Muscle layer of colon (tissue), 2 donors: ENCODE data around the gene PTPN4.

Experiments
- H3K27ac ChIP-seq: one replicate; pipeline ENCODE4 v1.7.0; 2013; ENCODE audit warnings: low read depth, mild to moderate bottlenecking, low read length, moderate library complexity
- H3K27me3 ChIP-seq, 2 donors: one replicate each; pipeline ENCODE4 v1.7.0; 2013; ENCODE audit warnings: low read length in 2 of 2, mild to moderate bottlenecking in 2 of 2; ENCODE audit not compliant: insufficient read depth in 2 of 2, control insufficient read depth in 1 of 2
- H3K36me3 ChIP-seq: one replicate; pipeline ENCODE4 v1.7.0; 2013; ENCODE audit warnings: mild to moderate bottlenecking, low read length; ENCODE audit not compliant: insufficient read depth
- H3K4me1 ChIP-seq: one replicate; pipeline ENCODE4 v1.7.0; 2013; ENCODE audit warnings: mild to moderate bottlenecking, low read length; ENCODE audit not compliant: insufficient read depth
- H3K4me3 ChIP-seq, 2 donors: one replicate each; pipeline ENCODE4 v1.7.0; 2013; ENCODE audit warnings: low read length in 2 of 2, low read depth in 1 of 2, mild to moderate bottlenecking in 1 of 2, moderate library complexity in 1 of 2
- H3K9ac ChIP-seq: one replicate; pipeline ENCODE4 v1.7.0; 2013; ENCODE audit warnings: low read length
- H3K9me3 ChIP-seq: one replicate; pipeline ENCODE4 v1.7.0; 2013; ENCODE audit warnings: mild to moderate bottlenecking, low read length
- donor health status: abdominal sarcoma.
- donor health status: Adenocarcinoma of cecum.

Gene PTPN4

GRCh38 chr2:119753041-119753929 is 6.4 kb upstream of the PTPN4 start:
- Histone ChIP-seq H3K9ac (no peak overlapping the region), H3K36me3 (no peaks in the 10 kb centered on the region), H3K4me1 (no peaks in the 10 kb centered on the region), H3K27me3 (no peaks in the 10 kb centered on the region), H3K9me3 (no peaks in the 10 kb centered on the region), H3K4me3 (no peak overlapping the region), H3K27ac (no peak overlapping the region)

DNA sequence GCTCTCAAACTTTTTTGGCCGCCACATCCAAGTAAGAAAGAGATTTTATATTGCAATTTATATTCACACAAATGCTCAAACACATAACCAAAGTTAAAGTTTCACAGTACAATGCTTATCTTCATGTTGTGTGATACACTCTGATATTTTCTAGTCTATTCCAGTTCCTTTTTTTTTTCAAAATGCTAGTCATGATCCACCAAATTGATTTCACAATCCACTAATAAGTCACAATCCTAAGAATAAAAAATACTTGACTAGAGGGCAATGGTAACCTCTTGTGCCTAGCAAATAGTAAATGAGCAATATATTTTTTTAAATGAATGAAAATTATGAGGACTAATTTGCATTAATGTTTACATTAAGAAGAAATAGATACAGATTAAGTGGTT is 5.8 kb upstream of the PTPN4 start:
- H3K9me3 ChIP-seq: no peaks in the 10 kb centered on the region
- no peaks in the 10 kb centered on the region for H3K27me3 ChIP-seq
- H3K9ac ChIP-seq: no peak overlapping the region
- no peaks in the 10 kb centered on the region for H3K4me1 ChIP-seq
- no peaks in the 10 kb centered on the region for H3K36me3 ChIP-seq
- H3K4me3 ChIP-seq: no peak overlapping the region
- H3K27ac ChIP-seq: no peak overlapping the region

- Histone ChIP-seq H3K27ac (no peak overlapping the region), H3K27me3 (no peaks in the 10 kb centered on the region), H3K4me1 (peaks cover 5% of the 10 kb centered on the region), H3K4me3 (no peak overlapping the region), H3K36me3 (no peaks in the 10 kb centered on the region), H3K9me3 (no peaks in the 10 kb centered on the region), H3K9ac (no peak overlapping the region)
Measured at GRCh38 chr2:119755906-119756305, 3.8 kb upstream of the PTPN4 start.

DNA sequence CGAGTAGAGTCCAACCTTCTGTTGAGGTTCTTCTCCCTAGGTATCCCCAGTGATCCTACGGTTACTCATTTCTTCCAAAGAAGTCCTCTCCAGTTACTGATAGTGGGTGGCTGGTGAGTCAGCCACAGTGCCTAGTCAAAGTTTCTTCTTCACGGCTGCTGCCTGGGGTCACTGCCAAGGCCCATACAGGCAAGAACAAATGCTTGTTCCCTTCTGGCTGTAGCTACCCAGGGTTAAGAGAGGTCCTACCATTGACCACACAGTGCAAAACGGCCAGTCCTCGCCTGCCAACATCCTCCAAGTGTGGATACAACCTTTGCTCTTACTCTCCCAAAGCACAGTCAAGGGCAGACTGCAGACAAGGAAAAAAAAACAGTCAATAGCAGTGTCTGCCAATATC is 2.9 kb upstream of the PTPN4 start:
- H3K4me3 ChIP-seq: no peak overlapping the region
- no peak overlapping the region for H3K27ac ChIP-seq
- H3K27me3 ChIP-seq: no peaks in the 10 kb centered on the region
- no peaks in the 10 kb centered on the region for H3K36me3 ChIP-seq
- H3K9ac ChIP-seq: no peak overlapping the region
- H3K9me3 ChIP-seq: no peaks in the 10 kb centered on the region
- peaks cover 14% of the 10 kb centered on the region for H3K4me1 ChIP-seq

DNA sequence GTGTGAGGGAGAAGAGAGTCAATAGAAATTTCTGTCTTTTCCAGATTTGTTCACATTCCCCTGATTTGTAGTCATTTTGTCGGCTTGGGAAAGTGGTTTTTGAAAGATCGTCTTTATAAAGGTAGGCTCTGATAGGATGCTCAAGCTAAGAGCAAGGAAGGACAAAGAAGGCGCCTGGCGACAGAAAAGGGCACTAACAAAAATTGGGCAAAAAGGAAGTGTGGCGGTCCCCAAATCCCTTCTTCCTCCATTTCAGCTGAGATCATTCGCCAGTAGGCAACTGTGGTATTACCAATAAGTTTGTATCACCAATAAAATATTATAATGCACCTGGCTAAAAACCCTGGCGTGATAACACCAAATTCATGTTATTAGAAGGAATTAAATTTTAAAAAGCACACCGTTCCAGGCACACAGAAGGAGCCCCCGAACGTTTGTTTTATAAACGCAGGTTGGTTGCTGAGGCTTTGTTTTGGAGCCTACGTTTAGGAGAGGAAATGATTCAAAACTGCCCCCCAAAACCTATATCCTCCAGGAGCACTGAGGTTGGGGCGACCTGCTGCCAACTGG is 756 bp upstream of the PTPN4 start:
- H3K9me3 ChIP-seq: no peaks in the 10 kb centered on the region
- H3K27ac ChIP-seq: peak overlapping the region; percentile 81

DNA sequence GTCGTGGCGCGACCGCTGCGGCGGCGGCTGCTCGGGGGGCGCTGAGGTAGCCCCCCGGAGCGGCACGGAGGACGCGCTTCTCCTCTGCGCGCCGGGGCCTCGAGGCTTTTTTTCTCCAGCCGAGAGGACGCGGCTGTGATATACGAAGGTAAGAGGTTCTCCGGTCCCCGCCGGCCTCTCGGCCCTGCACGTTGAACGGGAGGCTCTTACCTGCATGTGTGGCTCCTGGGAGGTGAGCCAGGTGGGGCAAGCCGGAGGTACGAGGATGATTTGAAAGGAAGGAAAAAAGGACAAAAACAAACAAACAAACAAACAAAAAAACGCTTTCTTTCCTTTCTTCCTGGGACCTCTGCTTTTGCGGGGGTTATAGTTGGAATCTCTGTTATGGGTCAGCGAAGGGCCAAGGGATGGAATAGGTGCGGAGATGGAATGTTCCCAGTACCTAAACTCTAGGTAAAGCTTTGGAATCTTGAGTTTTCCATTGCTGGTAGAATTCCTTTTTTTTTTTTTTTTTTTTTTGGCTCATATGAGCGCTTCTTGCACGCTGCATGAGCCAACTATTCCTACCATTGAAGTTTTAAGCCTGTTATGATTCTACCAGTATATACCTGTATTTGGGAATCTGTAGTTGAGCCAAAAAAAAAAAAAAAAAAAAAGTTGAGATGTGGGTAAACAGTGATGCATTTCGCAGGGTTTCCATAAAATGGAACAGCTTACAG is 674 bp downstream of the PTPN4 start:
- no peaks in the 10 kb centered on the region for H3K36me3 ChIP-seq
- H3K4me1 ChIP-seq: peaks cover 19% of the 10 kb centered on the region
- H3K27me3 ChIP-seq: no peaks in the 10 kb centered on the region
- peak overlapping the region; percentile 71 for H3K27ac ChIP-seq
- H3K9me3 ChIP-seq: no peaks in the 10 kb centered on the region
- H3K9ac ChIP-seq: peak overlapping the region; percentile 82
- peak overlapping the region; percentile 81 to 83 for H3K4me3 ChIP-seq

More for the DNA sequence above, 756 bp upstream of the PTPN4 start:
- Histone ChIP-seq H3K4me3 (peak overlapping the region; percentile 81 to 83), H3K9ac (peak overlapping the region; percentile 73), H3K36me3 (no peaks in the 10 kb centered on the region), H3K4me1 (peaks cover 19% of the 10 kb centered on the region), H3K27me3 (no peaks in the 10 kb centered on the region)

DNA sequence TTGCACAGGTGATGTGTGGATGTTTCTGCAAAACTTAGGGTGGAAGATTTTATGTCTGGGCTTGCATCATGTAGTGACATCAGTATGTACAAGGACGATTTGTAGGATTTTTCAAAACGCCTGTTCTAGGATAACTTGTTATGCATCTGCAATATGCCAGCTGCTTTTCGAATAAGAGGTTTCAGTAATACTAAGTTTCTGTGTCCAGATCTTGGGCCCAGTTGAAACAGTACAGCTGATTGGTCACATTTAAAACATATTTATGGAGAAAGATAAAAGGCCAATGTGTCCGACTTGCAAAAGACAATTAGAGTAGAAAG is 1.2 kb downstream of the PTPN4 start:
- H3K36me3 ChIP-seq: no peaks in the 10 kb centered on the region
- peak overlapping the region; percentile 81 to 83 for H3K4me3 ChIP-seq
- H3K9me3 ChIP-seq: no peaks in the 10 kb centered on the region
- H3K4me1 ChIP-seq: peaks cover 19% of the 10 kb centered on the region
- H3K9ac ChIP-seq: peak overlapping the region; percentile 82
- no peaks in the 10 kb centered on the region for H3K27me3 ChIP-seq
- no peak overlapping the region for H3K27ac ChIP-seq

DNA sequence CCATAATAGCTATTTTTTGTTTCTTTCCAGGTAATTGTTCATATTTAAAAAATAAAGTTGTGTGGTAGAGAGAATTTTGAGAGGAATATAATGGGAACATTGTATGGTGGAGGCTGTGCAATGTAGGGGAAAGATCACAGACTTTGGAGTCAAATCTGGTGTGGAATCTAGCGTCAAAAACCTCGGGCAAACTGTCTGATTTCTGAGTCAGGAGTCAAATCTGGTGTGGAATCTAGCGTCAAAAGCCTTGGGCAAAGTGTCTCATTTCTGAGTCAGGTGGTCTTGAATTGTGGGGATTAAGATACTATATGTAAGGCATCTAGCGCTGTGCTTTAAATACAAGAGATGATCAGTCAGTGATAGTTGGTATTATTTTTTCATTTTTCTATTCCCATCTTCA is 5.1 kb downstream of the PTPN4 start:
- Histone ChIP-seq H3K27me3 (no peaks in the 10 kb centered on the region), H3K27ac (no peak overlapping the region), H3K9ac (no peak overlapping the region), H3K36me3 (no peaks in the 10 kb centered on the region), H3K4me3 (no peak overlapping the region), H3K9me3 (no peaks in the 10 kb centered on the region), H3K4me1 (peaks cover 19% of the 10 kb centered on the region)

DNA sequence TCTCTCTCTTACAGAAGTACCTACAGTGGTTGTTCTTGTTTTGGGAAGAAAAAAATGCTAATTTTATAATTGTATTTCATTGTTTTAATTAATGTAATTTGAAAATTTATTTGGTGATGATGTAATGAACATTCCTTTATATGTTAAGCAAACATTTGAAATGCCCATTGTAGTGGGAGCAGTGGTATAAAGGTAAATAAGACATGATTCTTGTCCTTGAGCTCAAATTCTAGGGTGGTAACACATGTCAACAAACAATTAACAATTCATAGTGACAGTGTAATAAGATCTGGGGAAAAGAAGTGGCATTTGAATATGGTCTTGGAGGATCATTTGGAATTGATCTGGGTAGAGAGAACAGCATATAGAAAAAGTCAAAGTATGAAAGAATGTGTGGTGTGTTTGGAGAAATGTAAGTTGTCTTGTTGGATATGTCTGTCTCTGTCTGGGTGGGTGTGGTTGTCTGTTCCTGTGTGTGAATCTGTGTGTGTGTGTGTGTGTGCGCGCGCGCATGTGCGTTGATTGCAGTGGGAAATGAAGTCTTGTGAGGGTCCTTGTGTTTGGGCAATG is 5.8 kb downstream of the PTPN4 start:
- Histone ChIP-seq H3K27ac (no peak overlapping the region), H3K27me3 (no peaks in the 10 kb centered on the region), H3K4me3 (no peak overlapping the region), H3K9ac (no peak overlapping the region), H3K9me3 (no peaks in the 10 kb centered on the region), H3K36me3 (no peaks in the 10 kb centered on the region), H3K4me1 (peaks cover 18% of the 10 kb centered on the region)

DNA sequence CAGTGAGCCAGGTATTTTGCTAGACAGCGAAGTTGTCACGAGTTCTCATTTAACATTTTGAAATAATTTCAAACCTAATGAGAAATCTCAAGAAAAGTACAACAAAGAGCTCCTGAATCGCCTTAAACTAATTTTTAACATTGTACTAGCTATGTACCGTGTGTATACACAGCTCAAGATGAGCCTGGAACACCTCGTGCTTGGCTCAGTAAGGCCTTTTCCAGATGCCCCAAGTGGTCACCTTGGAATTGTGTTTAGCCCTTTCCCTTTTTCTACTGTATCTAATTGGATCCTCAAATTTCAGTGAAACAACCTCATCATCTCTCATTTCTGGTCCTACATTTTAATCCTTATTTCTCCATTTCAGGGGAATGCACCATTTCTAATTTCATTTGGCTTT is 7.2 kb downstream of the PTPN4 start:
- Histone ChIP-seq H3K9ac (no peak overlapping the region), H3K4me3 (no peak overlapping the region), H3K27me3 (no peaks in the 10 kb centered on the region), H3K4me1 (peaks cover 4% of the 10 kb centered on the region), H3K9me3 (no peaks in the 10 kb centered on the region), H3K36me3 (no peaks in the 10 kb centered on the region), H3K27ac (no peak overlapping the region)

DNA sequence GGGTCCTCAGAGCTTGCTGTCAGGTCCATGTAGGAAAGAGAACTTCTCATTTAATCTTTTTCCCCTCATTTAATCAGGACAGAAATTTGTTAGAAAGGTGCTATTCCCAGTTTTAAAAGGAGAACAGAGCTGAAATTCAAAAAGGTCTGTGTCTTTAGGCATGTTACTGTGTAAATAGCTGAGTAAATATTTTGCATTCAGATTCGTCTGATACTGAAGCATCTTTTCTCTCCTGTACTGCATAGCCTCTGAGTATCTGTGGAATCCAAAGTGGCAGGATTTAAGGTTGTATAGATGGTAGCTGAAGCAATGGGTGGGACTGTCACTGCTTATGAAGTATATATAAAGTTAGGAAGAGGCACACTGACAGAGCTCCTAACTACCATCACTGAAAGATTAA is 9.0 kb downstream of the PTPN4 start:
- Histone ChIP-seq H3K9me3 (no peaks in the 10 kb centered on the region), H3K9ac (no peak overlapping the region), H3K27ac (no peak overlapping the region), H3K27me3 (no peaks in the 10 kb centered on the region), H3K4me1 (no peaks in the 10 kb centered on the region), H3K36me3 (no peaks in the 10 kb centered on the region), H3K4me3 (no peak overlapping the region)
